ENCODE data around the gene ATG101. TPM values are rescaled to one million over a fixed set of nuclear protein-coding genes. Genes with fewer than 3 reads are reported as not detected.

ATG101 gene
- total and polyA plus RNA-seq, 2 experiments from 2014 or later, result 27.7 to 60.3 TPM

DNA sequence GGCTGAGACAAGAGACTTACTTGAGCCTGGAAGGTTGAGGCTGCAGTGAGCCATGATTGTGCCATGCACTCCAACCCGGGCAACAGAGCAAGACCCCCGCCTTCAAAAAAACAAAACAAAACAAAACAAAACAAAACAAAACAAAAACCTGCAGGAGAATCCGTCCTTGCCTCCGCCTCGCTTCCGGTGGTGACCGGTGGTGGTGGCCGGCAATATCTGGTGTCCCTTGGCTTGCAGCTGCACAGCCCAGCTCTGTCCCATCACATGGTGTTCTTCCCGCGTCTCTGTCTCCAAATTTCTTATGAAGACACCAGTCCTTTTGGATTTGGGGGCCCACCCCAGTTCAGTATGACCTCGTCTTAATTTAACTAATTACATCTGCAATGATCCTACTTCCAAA lies 19.7 kb downstream of the ATG101 start:
- H3K36me3 Mint-ChIP-seq (ENCODE audit: low read depth), result no peaks in the 10 kb centered on the region; the same call in 2 of the 3 replicates
- ATAC-seq, result no peak
- peaks cover 13% of the 10 kb centered on the region for H3K4me1 Mint-ChIP-seq
- TF ChIP-seq, protein P1, sequence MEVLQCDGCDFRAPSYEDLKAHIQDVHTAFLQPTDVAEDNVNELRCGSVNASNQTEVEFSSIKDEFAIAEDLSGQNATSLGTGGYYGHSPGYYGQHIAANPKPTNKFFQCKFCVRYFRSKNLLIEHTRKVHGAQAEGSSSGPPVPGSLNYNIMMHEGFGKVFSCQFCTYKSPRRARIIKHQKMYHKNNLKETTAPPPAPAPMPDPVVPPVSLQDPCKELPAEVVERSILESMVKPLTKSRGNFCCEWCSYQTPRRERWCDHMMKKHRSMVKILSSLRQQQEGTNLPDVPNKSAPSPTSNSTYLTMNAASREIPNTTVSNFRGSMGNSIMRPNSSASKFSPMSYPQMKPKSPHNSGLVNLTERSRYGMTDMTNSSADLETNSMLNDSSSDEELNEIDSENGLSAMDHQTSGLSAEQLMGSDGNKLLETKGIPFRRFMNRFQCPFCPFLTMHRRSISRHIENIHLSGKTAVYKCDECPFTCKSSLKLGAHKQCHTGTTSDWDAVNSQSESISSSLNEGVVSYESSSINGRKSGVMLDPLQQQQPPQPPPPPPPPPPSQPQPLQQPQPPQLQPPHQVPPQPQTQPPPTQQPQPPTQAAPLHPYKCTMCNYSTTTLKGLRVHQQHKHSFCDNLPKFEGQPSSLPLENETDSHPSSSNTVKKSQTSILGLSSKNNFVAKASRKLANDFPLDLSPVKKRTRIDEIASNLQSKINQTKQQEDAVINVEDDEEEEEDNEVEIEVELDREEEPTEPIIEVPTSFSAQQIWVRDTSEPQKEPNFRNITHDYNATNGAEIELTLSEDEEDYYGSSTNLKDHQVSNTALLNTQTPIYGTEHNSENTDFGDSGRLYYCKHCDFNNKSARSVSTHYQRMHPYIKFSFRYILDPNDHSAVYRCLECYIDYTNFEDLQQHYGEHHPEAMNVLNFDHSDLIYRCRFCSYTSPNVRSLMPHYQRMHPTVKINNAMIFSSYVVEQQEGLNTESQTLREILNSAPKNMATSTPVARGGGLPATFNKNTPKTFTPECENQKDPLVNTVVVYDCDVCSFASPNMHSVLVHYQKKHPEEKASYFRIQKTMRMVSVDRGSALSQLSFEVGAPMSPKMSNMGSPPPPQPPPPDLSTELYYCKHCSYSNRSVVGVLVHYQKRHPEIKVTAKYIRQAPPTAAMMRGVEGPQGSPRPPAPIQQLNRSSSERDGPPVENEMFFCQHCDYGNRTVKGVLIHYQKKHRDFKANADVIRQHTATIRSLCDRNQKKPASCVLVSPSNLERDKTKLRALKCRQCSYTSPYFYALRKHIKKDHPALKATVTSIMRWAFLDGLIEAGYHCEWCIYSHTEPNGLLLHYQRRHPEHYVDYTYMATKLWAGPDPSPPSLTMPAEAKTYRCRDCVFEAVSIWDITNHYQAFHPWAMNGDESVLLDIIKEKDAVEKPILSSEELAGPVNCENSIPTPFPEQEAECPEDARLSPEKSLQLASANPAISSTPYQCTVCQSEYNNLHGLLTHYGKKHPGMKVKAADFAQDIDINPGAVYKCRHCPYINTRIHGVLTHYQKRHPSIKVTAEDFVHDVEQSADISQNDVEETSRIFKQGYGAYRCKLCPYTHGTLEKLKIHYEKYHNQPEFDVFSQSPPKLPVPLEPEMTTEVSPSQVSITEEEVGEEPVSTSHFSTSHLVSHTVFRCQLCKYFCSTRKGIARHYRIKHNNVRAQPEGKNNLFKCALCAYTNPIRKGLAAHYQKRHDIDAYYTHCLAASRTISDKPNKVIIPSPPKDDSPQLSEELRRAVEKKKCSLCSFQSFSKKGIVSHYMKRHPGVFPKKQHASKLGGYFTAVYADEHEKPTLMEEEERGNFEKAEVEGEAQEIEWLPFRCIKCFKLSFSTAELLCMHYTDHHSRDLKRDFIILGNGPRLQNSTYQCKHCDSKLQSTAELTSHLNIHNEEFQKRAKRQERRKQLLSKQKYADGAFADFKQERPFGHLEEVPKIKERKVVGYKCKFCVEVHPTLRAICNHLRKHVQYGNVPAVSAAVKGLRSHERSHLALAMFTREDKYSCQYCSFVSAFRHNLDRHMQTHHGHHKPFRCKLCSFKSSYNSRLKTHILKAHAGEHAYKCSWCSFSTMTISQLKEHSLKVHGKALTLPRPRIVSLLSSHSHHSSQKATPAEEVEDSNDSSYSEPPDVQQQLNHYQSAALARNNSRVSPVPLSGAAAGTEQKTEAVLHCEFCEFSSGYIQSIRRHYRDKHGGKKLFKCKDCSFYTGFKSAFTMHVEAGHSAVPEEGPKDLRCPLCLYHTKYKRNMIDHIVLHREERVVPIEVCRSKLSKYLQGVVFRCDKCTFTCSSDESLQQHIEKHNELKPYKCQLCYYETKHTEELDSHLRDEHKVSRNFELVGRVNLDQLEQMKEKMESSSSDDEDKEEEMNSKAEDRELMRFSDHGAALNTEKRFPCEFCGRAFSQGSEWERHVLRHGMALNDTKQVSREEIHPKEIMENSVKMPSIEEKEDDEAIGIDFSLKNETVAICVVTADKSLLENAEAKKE (CRISPR knock-in tag; IDR thresholded peaks at IDR 0.05), result no peak
- TF ChIP-seq POLR2AphosphoS5 (IDR thresholded peaks at IDR 0.05; ENCODE audit: low read depth), result no peak
- no peak for TF ChIP-seq JUNB (IDR thresholded peaks at IDR 0.05; ENCODE audit: unreplicated experiment)
- peaks cover 6% of the 10 kb centered on the region for H3K27me3 Mint-ChIP-seq (ENCODE audit: insufficient read depth, low read depth, poor library complexity)
- H3K9me3 Mint-ChIP-seq, result no peaks in the 10 kb centered on the region
- no peak overlapping the region for H3K4me3 ChIP-seq
- H3K27ac Mint-ChIP-seq, result no peak overlapping the region
- H3K4me2 ChIP-seq, result no peak overlapping the region
- H3K27me3 ChIP-seq (ENCODE audit: insufficient read depth), result no peaks in the 10 kb centered on the region
- no peak for DNase-seq (ENCODE audit: low spot score)
- no peaks in the 10 kb centered on the region for H3F3A ChIP-seq (replicated peaks; ENCODE audit: low read depth)
- H3K9me2 ChIP-seq (ENCODE audit: insufficient read depth), result no peaks in the 10 kb centered on the region
- no peaks in the 10 kb centered on the region for H4K20me1 ChIP-seq (replicated peaks; ENCODE audit: insufficient read depth)
- H3K36me3 ChIP-seq (ENCODE audit: insufficient read depth), result no peaks in the 10 kb centered on the region
- no peak overlapping the region for H2AFZ ChIP-seq
- no peaks in the 10 kb centered on the region for H3K79me2 ChIP-seq (replicated peaks; ENCODE audit: insufficient read depth)
- H3K4me1 ChIP-seq (ENCODE audit: insufficient read depth), result peaks cover 12% of the 10 kb centered on the region; the same call in 1 of the 2 replicates
- H3K4me3 Mint-ChIP-seq, result no peak overlapping the region
- H3K27ac ChIP-seq (ENCODE audit: low read depth), result no peak overlapping the region

DNA sequence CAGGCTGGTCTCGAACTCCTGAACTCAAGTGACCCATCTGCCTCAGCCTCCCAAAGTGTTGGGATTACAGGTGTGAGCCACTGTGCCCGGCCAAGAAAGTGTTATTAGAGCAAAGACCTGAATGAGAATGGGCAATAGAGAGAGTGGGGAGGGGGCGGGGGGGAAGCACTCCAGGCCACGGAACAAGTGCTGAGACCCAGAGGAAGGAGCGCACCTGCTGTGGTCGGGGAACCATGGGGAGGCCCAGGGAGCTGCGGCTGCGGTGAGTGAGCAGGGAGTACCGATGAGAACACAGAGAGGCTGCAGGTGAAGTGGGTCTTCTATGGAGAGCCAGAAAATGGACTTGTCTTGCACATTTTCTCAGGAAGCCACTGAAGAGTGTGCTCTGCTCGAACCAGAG lies 20.5 kb downstream of the ATG101 start:
- Histone ChIP-seq H3K4me3 (no peak overlapping the region), H3K79me2 (replicated peaks; ENCODE audit: insufficient read depth) (no peaks in the 10 kb centered on the region), H3K4me1 (ENCODE audit: insufficient read depth) (peaks cover 12% of the 10 kb centered on the region; the same call in 1 of the 2 replicates), H3K9me2 (ENCODE audit: insufficient read depth) (no peaks in the 10 kb centered on the region), H4K20me1 (replicated peaks; ENCODE audit: insufficient read depth) (no peaks in the 10 kb centered on the region), H3F3A (replicated peaks; ENCODE audit: low read depth) (no peaks in the 10 kb centered on the region), H3K4me2 (no peak overlapping the region), H2AFZ (no peak overlapping the region), H3K27me3 (ENCODE audit: insufficient read depth) (no peaks in the 10 kb centered on the region), H3K36me3 (ENCODE audit: insufficient read depth) (no peaks in the 10 kb centered on the region), H3K27ac (ENCODE audit: low read depth) (no peak overlapping the region)
- H3K4me3 Mint-ChIP-seq, result no peak overlapping the region
- ATAC-seq, result no peak
- peaks cover 6% of the 10 kb centered on the region for H3K27me3 Mint-ChIP-seq (ENCODE audit: insufficient read depth, low read depth, poor library complexity)
- H3K4me1 Mint-ChIP-seq, result peaks cover 13% of the 10 kb centered on the region
- H3K36me3 Mint-ChIP-seq (ENCODE audit: low read depth), result no peaks in the 10 kb centered on the region; the same call in 2 of the 3 replicates
- H3K27ac Mint-ChIP-seq, result no peak overlapping the region
- DNase-seq (ENCODE audit: low spot score), result no peak
- H3K9me3 Mint-ChIP-seq, result no peaks in the 10 kb centered on the region
- no peak for TF ChIP-seq EZH2 (IDR thresholded peaks at IDR 0.05; ENCODE audit: low read depth, unreplicated experiment)
- TF ChIP-seq ZNF114 (CRISPR knock-in tag; IDR thresholded peaks at IDR 0.05), result no peak
- TF ChIP-seq, protein P2, sequence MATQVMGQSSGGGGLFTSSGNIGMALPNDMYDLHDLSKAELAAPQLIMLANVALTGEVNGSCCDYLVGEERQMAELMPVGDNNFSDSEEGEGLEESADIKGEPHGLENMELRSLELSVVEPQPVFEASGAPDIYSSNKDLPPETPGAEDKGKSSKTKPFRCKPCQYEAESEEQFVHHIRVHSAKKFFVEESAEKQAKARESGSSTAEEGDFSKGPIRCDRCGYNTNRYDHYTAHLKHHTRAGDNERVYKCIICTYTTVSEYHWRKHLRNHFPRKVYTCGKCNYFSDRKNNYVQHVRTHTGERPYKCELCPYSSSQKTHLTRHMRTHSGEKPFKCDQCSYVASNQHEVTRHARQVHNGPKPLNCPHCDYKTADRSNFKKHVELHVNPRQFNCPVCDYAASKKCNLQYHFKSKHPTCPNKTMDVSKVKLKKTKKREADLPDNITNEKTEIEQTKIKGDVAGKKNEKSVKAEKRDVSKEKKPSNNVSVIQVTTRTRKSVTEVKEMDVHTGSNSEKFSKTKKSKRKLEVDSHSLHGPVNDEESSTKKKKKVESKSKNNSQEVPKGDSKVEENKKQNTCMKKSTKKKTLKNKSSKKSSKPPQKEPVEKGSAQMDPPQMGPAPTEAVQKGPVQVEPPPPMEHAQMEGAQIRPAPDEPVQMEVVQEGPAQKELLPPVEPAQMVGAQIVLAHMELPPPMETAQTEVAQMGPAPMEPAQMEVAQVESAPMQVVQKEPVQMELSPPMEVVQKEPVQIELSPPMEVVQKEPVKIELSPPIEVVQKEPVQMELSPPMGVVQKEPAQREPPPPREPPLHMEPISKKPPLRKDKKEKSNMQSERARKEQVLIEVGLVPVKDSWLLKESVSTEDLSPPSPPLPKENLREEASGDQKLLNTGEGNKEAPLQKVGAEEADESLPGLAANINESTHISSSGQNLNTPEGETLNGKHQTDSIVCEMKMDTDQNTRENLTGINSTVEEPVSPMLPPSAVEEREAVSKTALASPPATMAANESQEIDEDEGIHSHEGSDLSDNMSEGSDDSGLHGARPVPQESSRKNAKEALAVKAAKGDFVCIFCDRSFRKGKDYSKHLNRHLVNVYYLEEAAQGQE (IDR thresholded peaks at IDR 0.05; ENCODE audit: unreplicated experiment), result no peak
- TF ChIP-seq, protein P3, sequence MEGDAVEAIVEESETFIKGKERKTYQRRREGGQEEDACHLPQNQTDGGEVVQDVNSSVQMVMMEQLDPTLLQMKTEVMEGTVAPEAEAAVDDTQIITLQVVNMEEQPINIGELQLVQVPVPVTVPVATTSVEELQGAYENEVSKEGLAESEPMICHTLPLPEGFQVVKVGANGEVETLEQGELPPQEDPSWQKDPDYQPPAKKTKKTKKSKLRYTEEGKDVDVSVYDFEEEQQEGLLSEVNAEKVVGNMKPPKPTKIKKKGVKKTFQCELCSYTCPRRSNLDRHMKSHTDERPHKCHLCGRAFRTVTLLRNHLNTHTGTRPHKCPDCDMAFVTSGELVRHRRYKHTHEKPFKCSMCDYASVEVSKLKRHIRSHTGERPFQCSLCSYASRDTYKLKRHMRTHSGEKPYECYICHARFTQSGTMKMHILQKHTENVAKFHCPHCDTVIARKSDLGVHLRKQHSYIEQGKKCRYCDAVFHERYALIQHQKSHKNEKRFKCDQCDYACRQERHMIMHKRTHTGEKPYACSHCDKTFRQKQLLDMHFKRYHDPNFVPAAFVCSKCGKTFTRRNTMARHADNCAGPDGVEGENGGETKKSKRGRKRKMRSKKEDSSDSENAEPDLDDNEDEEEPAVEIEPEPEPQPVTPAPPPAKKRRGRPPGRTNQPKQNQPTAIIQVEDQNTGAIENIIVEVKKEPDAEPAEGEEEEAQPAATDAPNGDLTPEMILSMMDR (conservative IDR thresholded peaks at IDR 0.05; ENCODE audit: low read depth in 2 of 2), result no peak
- no peak for TF ChIP-seq STAT1 (IDR thresholded peaks at IDR 0.05; ENCODE audit: unreplicated experiment)
- TF ChIP-seq, protein P4, sequence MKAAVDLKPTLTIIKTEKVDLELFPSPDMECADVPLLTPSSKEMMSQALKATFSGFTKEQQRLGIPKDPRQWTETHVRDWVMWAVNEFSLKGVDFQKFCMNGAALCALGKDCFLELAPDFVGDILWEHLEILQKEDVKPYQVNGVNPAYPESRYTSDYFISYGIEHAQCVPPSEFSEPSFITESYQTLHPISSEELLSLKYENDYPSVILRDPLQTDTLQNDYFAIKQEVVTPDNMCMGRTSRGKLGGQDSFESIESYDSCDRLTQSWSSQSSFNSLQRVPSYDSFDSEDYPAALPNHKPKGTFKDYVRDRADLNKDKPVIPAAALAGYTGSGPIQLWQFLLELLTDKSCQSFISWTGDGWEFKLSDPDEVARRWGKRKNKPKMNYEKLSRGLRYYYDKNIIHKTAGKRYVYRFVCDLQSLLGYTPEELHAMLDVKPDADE (IDR thresholded peaks at IDR 0.05), result no peak
- TF ChIP-seq POLR2AphosphoS5 (IDR thresholded peaks at IDR 0.05; ENCODE audit: low read depth), result no peak
- no peak for TF ChIP-seq ZNF331 (CRISPR knock-in tag; IDR thresholded peaks at IDR 0.05; ENCODE audit: low read depth)
